K562 (cell line): ENCODE results near the gene SMARCB1.

Experiments
- CTCF ChIP-seq, 3 experiments: IDR thresholded peaks in 2 of 3; conservative IDR thresholded peaks in 1 of 3; 2 replicates each; pipeline ENCODE4 v1.5.1; 2011 to 2012; ENCODE audit warnings: low read length in 3 of 3, mild to moderate bottlenecking in 3 of 3, control low read depth in 2 of 3, improper control_type of control experiment in 1 of 3, inconsistent platforms in 1 of 3, low read depth in 1 of 3, mixed read lengths in 1 of 3, moderate library complexity in 1 of 3; ENCODE audit not compliant: insufficient read depth in 2 of 3
- EZH2 ChIP-seq: IDR thresholded peaks from 2 replicates; pipeline ENCODE4 v1.6.1; 2012; ENCODE audit warnings: low read depth, mild to moderate bottlenecking, inconsistent platforms, low read length, borderline replicate concordance
- GABPA ChIP-seq: fragments of 200-800 bp; sonication (Bioruptor generic); conservative IDR thresholded peaks from 2 replicates; pipeline ENCODE4 v1.6.1; 2016; ENCODE audit warnings: low read depth, missing genetic modification characterization, missing compliant biosample characterization
- MAX ChIP-seq: sonication (generic); formaldehyde crosslinking; IDR thresholded peaks from 2 replicates; pipeline ENCODE4 v1.9.0; 2022; ENCODE audit warnings: mild to moderate bottlenecking, missing genetic modification reagents
- POLR2AphosphoS2 ChIP-seq: IDR thresholded peaks from 2 replicates; pipeline ENCODE4 v1.6.1; 2012; ENCODE audit warnings: low read length, improper control_type of control experiment
- RFX1 ChIP-seq: fragments of 450-650 bp; IDR thresholded peaks from 2 replicates; pipeline ENCODE4 v1.6.1; 2016; ENCODE audit warnings: mild to moderate bottlenecking, moderate library complexity
- TCF3 ChIP-seq: sonication (generic); formaldehyde crosslinking; IDR thresholded peaks from 2 replicates; pipeline ENCODE4 v1.4.0; 2020; ENCODE audit warnings: mild to moderate bottlenecking, missing genetic modification reagents
- YY1 ChIP-seq, 3 experiments: IDR thresholded peaks; 2 replicates each; pipeline ENCODE4 v1.6.1; 2011; ENCODE audit warnings: low read length in 2 of 3, mild to moderate bottlenecking in 2 of 3, moderate library complexity in 2 of 3, borderline replicate concordance in 1 of 3, control low read depth in 1 of 3, low read depth in 1 of 3; ENCODE audit not compliant: insufficient read depth in 3 of 3, insufficient replicate concordance in 2 of 3, control insufficient read depth in 1 of 3, insufficient read length in 1 of 3; ENCODE audit errors: extremely low read depth in 1 of 3
- ZKSCAN8 ChIP-seq: fragments of 200-800 bp; sonication (Bioruptor generic); IDR thresholded peaks from 2 replicates; pipeline ENCODE4 v1.6.1; 2016; ENCODE audit warnings: missing genetic modification characterization, missing compliant biosample characterization
- TF ChIP-seq, protein P1 (sequence below): fragments of 150-350 bp; IDR thresholded peaks from 2 replicates; pipeline ENCODE4 v1.6.1; 2014; ENCODE audit warnings: low read depth, mild to moderate bottlenecking, low read length, borderline replicate concordance

- TF ChIP-seq GABPA (tag) (no peak), TCF3 (CRISPR knock-in tag) (no peak), RFX1 (no peak), YY1 (IDR thresholded peaks at IDR 0.05; ENCODE audit: borderline replicate concordance in 1 of 3, control insufficient read depth in 1 of 3, extremely low read depth in 1 of 3, insufficient read depth in 3 of 3, insufficient read length in 1 of 3, insufficient replicate concordance in 2 of 3, low read depth in 1 of 3, low read length in 2 of 3) (no peak), MAX (CRISPR knock-in tag) (no peak), ZKSCAN8 (CRISPR knock-in tag) (no peak), CTCF (IDR thresholded peaks at IDR 0.05 in 2 of 3, conservative IDR thresholded peaks at IDR 0.05 in 1 of 3; ENCODE audit: insufficient read depth in 2 of 3, low read depth in 1 of 3, low read length in 3 of 3) (no peak), POLR2AphosphoS2 (no peak), EZH2 (no peak)
- TF ChIP-seq, protein P1, sequence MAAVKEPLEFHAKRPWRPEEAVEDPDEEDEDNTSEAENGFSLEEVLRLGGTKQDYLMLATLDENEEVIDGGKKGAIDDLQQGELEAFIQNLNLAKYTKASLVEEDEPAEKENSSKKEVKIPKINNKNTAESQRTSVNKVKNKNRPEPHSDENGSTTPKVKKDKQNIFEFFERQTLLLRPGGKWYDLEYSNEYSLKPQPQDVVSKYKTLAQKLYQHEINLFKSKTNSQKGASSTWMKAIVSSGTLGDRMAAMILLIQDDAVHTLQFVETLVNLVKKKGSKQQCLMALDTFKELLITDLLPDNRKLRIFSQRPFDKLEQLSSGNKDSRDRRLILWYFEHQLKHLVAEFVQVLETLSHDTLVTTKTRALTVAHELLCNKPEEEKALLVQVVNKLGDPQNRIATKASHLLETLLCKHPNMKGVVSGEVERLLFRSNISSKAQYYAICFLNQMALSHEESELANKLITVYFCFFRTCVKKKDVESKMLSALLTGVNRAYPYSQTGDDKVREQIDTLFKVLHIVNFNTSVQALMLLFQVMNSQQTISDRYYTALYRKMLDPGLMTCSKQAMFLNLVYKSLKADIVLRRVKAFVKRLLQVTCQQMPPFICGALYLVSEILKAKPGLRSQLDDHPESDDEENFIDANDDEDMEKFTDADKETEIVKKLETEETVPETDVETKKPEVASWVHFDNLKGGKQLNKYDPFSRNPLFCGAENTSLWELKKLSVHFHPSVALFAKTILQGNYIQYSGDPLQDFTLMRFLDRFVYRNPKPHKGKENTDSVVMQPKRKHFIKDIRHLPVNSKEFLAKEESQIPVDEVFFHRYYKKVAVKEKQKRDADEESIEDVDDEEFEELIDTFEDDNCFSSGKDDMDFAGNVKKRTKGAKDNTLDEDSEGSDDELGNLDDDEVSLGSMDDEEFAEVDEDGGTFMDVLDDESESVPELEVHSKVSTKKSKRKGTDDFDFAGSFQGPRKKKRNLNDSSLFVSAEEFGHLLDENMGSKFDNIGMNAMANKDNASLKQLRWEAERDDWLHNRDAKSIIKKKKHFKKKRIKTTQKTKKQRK: no peak
These were observed 40.7 kb downstream of the SMARCB1 start for GRCh38 chr22:23827351-23827995.
